Measurements from ENCODE around the gene MAP3K4.

DNA sequence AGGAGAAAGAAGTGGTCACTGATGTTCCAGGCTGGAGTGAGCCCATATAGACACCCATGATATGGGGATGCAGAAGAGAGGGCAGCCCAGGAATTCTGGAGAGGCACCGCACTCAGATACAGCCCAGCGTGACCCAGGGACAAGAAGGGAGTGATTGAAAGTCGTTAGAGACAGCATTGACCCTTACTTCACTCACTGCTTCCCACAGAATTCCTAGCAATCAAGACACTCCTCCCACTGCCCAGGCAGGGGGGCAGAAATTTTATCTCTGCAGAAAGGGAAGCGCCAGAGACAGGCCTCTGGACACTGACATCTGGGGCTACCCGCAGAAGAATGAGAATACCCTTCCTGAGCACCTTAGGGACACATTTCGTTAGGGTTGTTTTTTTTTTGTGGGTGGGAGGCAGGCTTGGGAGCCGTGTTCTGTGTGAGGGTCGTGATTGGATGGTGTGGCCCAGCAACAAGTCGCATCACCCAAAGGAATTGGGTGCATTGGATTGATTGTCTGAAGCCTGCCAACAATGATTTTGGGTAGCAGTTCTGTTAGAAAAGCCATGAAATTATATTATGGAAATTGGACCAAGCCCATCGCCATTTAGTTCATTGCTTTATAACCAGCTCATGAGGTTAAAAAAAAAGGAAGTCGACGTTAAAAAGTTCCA, 45.9 kb upstream of the MAP3K4 start:
- TF ChIP-seq, protein P1, sequence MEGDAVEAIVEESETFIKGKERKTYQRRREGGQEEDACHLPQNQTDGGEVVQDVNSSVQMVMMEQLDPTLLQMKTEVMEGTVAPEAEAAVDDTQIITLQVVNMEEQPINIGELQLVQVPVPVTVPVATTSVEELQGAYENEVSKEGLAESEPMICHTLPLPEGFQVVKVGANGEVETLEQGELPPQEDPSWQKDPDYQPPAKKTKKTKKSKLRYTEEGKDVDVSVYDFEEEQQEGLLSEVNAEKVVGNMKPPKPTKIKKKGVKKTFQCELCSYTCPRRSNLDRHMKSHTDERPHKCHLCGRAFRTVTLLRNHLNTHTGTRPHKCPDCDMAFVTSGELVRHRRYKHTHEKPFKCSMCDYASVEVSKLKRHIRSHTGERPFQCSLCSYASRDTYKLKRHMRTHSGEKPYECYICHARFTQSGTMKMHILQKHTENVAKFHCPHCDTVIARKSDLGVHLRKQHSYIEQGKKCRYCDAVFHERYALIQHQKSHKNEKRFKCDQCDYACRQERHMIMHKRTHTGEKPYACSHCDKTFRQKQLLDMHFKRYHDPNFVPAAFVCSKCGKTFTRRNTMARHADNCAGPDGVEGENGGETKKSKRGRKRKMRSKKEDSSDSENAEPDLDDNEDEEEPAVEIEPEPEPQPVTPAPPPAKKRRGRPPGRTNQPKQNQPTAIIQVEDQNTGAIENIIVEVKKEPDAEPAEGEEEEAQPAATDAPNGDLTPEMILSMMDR (conservative IDR thresholded peaks at IDR 0.05; ENCODE audit: low read length), result no peak
- TF ChIP-seq EZH2phosphoT487 (IDR thresholded peaks at IDR 0.05; ENCODE audit: borderline replicate concordance), result no peak
